CD14-positive monocyte (primary cell): ENCODE data around the gene RRP7A. TPM values are rescaled to one million over a fixed set of nuclear protein-coding genes. Genes with fewer than 3 reads are reported as not detected.
"Not testable (repeated sequence)": the region's sequence is repeated elsewhere in the genome, so short reads cannot be mapped to it uniquely, and the experiment has no call there.

ENCODE experiments used
- DNase-seq, 3 donors: peaks; one replicate each; pipeline ENCODE4 v3.0.0-alpha.2; 2011 to 2022
- H2AFZ ChIP-seq: 2 replicates; pipeline ENCODE4 v1.6.0; 2012; ENCODE audit warnings: mild to moderate bottlenecking, low read depth, low read length, inconsistent platforms; ENCODE audit not compliant: insufficient read depth, poor library complexity, severe bottlenecking
- H3K27ac ChIP-seq, 2 donors: 1 replicate in 1 of 2; 2 replicates in 1 of 2; pipeline ENCODE4 v1.5.1; 2012 to 2013; ENCODE audit warnings: low read length in 2 of 2, control low read depth in 1 of 2, inconsistent platforms in 1 of 2, low read depth in 1 of 2, mild to moderate bottlenecking in 1 of 2
- H3K27me3 ChIP-seq, 2 donors: one replicate each; pipeline versions ENCODE4 v1.6.0 to v1.6.1; 2011 to 2013; ENCODE audit warnings: low read length in 2 of 2; ENCODE audit not compliant: control insufficient read depth in 2 of 2, insufficient read depth in 2 of 2
- H3K36me3 ChIP-seq, 2 donors: replicated peaks in 1 of 2; 1 replicate in 1 of 2; 2 replicates in 1 of 2; pipeline versions ENCODE4 v1.5.1 to v1.6.1; 2012 to 2013; ENCODE audit warnings: low read length in 2 of 2, control low read depth in 1 of 2, inconsistent platforms in 1 of 2, mild to moderate bottlenecking in 1 of 2; ENCODE audit not compliant: insufficient read depth in 2 of 2, control insufficient read depth in 1 of 2
- H3K4me1 ChIP-seq, 2 donors: 1 replicate in 1 of 2; 2 replicates in 1 of 2; pipeline versions ENCODE4 v1.5.1 to v1.6.1; 2012 to 2013; ENCODE audit warnings: low read length in 2 of 2, control low read depth in 1 of 2, inconsistent platforms in 1 of 2, mild to moderate bottlenecking in 1 of 2, moderate library complexity in 1 of 2; ENCODE audit not compliant: insufficient read depth in 2 of 2, control insufficient read depth in 1 of 2
- H3K4me2 ChIP-seq: replicated peaks from 2 replicates; pipeline ENCODE3; 2012; ENCODE audit warnings: low read length, moderate library complexity, mild to moderate bottlenecking; ENCODE audit not compliant: poor library complexity, severe bottlenecking; ENCODE audit errors: extremely low read depth
- H3K4me3 ChIP-seq, 3 experiments: fragments of 200-600 bp in 1 of 3; sonication (generic) in 1 of 3; replicated peaks in 1 of 3; 1 replicate in 2 of 3; 2 replicates in 1 of 3; pipeline ENCODE4 v1.5.1; 2011 to 2013; ENCODE audit warnings: low read length in 3 of 3, mild to moderate bottlenecking in 3 of 3, control low read depth in 2 of 3, low read depth in 2 of 3, inconsistent platforms in 1 of 3, moderate library complexity in 1 of 3
- H3K79me2 ChIP-seq: 2 replicates; pipeline ENCODE4 v1.6.0; 2012; ENCODE audit warnings: mild to moderate bottlenecking, control low read depth, inconsistent platforms, low read length, moderate library complexity; ENCODE audit not compliant: insufficient read depth
- H3K9ac ChIP-seq: 2 replicates; pipeline ENCODE4 v1.6.0; 2017; ENCODE audit warnings: low read length, mild to moderate bottlenecking; ENCODE audit not compliant: insufficient read depth, poor library complexity, severe bottlenecking
- H3K9me3 ChIP-seq, 2 donors: replicated peaks in 1 of 2; 1 replicate in 1 of 2; 2 replicates in 1 of 2; pipeline versions ENCODE4 v1.5.1 to v1.6.1; 2012 to 2013; ENCODE audit warnings: low read length in 2 of 2, control low read depth in 1 of 2; ENCODE audit not compliant: control insufficient read depth in 1 of 2, insufficient read depth in 1 of 2
- H4K20me1 ChIP-seq: 2 replicates; pipeline ENCODE4 v1.6.0; 2012; ENCODE audit warnings: mild to moderate bottlenecking, low read length, control low read depth, moderate library complexity; ENCODE audit not compliant: insufficient read depth
- H3K27ac Mint-ChIP-seq, 7 donors: one replicate each; pipeline ENCODE4 v1.8.0; 2020; ENCODE audit warnings: mild to moderate bottlenecking in 7 of 7, mixed read lengths in 7 of 7, moderate library complexity in 6 of 7, inconsistent platforms in 2 of 7
- H3K27me3 Mint-ChIP-seq, 3 donors: one replicate each; pipeline ENCODE4 v1.8.0; 2021 to 2022; ENCODE audit warnings: low read depth in 3 of 3, mild to moderate bottlenecking in 3 of 3, mixed read lengths in 3 of 3, moderate library complexity in 3 of 3, inconsistent platforms in 1 of 3
- H3K36me3 Mint-ChIP-seq, 2 donors: one replicate each; pipeline ENCODE4 v1.8.0; 2020; ENCODE audit warnings: mixed read lengths in 2 of 2, inconsistent platforms in 1 of 2, mild to moderate bottlenecking in 1 of 2
- H3K4me1 Mint-ChIP-seq: one replicate; pipeline ENCODE4 v1.8.0; 2020; ENCODE audit warnings: mild to moderate bottlenecking, mixed read lengths
- H3K4me3 Mint-ChIP-seq, 2 donors: one replicate each; pipeline ENCODE4 v1.8.0; 2020; ENCODE audit warnings: mild to moderate bottlenecking in 2 of 2, mixed read lengths in 2 of 2, moderate library complexity in 1 of 2
- H3K9me3 Mint-ChIP-seq, 7 donors: one replicate each; pipeline ENCODE4 v1.8.0; 2020 to 2022; ENCODE audit warnings: mixed read lengths in 7 of 7, mild to moderate bottlenecking in 6 of 7, moderate library complexity in 6 of 7, inconsistent platforms in 2 of 7
- WGBS: methylation state at CpG from one replicate; pipeline ENCODE4 v1.1.5; 2013; ENCODE audit warnings: missing lambda C conversion rate; ENCODE audit not compliant: insufficient coverage; 5-methylcytosine and 5-hydroxymethylcytosine counted together
- intact Hi-C, 2 donors: fragments of 100-400 bp; cut with micrococcal nuclease; formaldehyde crosslinking; loops; one replicate each; pipeline versions ENCODE4 v1.15.0 to v1.15.1; 2023
- polyA plus RNA-seq, 3 donors: library from polyadenylated mRNA; depleted of rRNA in 1 of 3; unstranded in 2 of 3; stranded (reverse) in 1 of 3; fragments of 300-500 nt in 2 of 3; fragments of >200 nt in 1 of 3; fragmentation: Illumina TruSeq in 2 of 3; gene quantifications; 1 replicate in 2 of 3; 2 replicates in 1 of 3; pipeline ENCODE4 v1.2.3, GENCODE V29; 2012 to 2021
- TF ChIP-seq, protein P1 (sequence below): fragments of 200-600 bp; IDR thresholded peaks from one replicate; pipeline ENCODE4 v1.8.0; 2022; ENCODE audit warnings: antibody characterized with exemption, mild to moderate bottlenecking

The RRP7A gene
- polyA plus RNA-seq, 3 donors, result 19.4 to 59.9 (median 29.1) TPM

DNA sequence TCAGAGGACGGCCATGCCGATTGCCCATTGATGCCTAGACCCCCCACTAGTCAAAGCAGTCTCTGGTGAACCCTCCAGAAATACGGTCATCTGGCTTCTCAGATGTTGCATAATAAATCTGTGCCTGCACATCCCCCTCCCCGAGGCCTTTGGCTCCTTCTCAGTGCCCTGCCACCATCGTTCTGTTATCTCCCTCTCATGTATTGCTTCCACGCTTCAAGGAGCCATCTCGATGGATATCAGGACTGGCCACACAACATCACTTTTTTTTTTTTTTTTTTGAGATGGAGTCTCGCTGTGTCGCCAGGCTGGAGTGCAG is 1.6 kb upstream of the RRP7A start:
- Mint-ChIP-seq H3K4me1 (peaks cover 14% of the 10 kb centered on the region), H3K36me3 (peaks cover 14 to 17% of the 10 kb centered on the region in 2 donors), H3K27me3 (peaks cover 0 to 6% (median 4%) of the 10 kb centered on the region in 3 donors), H3K4me3 (peak overlapping the region in 1 of 2 donors; percentile 37), H3K27ac (no peak overlapping the region), H3K9me3 (peaks cover 0 to 4% (median 0%) of the 10 kb centered on the region in 7 donors)
- intact Hi-C loops, result no loop called here
- peaks cover 11 to 14% of the 10 kb centered on the region in 2 donors for H3K36me3 ChIP-seq
- no peaks in the 10 kb centered on the region for H3K27me3 ChIP-seq
- H3K4me2 ChIP-seq, result no peak overlapping the region
- no peaks in the 10 kb centered on the region for H3K9me3 ChIP-seq
- H3K79me2 ChIP-seq, result peaks cover 23% of the 10 kb centered on the region
- TF ChIP-seq, protein P1, sequence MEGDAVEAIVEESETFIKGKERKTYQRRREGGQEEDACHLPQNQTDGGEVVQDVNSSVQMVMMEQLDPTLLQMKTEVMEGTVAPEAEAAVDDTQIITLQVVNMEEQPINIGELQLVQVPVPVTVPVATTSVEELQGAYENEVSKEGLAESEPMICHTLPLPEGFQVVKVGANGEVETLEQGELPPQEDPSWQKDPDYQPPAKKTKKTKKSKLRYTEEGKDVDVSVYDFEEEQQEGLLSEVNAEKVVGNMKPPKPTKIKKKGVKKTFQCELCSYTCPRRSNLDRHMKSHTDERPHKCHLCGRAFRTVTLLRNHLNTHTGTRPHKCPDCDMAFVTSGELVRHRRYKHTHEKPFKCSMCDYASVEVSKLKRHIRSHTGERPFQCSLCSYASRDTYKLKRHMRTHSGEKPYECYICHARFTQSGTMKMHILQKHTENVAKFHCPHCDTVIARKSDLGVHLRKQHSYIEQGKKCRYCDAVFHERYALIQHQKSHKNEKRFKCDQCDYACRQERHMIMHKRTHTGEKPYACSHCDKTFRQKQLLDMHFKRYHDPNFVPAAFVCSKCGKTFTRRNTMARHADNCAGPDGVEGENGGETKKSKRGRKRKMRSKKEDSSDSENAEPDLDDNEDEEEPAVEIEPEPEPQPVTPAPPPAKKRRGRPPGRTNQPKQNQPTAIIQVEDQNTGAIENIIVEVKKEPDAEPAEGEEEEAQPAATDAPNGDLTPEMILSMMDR, result no peak
- no peak for DNase-seq
- H3K27ac ChIP-seq, result no peak overlapping the region
- H2AFZ ChIP-seq, result no peak overlapping the region
- H4K20me1 ChIP-seq, result peaks cover under 1% of the 10 kb centered on the region
- H3K4me3 ChIP-seq, result no peak overlapping the region
- WGBS, result 89% methylated on average over 7 of the region's 9 CpGs
- peaks cover 12 to 13% of the 10 kb centered on the region in 2 donors for H3K4me1 ChIP-seq
- no peak overlapping the region for H3K9ac ChIP-seq

DNA sequence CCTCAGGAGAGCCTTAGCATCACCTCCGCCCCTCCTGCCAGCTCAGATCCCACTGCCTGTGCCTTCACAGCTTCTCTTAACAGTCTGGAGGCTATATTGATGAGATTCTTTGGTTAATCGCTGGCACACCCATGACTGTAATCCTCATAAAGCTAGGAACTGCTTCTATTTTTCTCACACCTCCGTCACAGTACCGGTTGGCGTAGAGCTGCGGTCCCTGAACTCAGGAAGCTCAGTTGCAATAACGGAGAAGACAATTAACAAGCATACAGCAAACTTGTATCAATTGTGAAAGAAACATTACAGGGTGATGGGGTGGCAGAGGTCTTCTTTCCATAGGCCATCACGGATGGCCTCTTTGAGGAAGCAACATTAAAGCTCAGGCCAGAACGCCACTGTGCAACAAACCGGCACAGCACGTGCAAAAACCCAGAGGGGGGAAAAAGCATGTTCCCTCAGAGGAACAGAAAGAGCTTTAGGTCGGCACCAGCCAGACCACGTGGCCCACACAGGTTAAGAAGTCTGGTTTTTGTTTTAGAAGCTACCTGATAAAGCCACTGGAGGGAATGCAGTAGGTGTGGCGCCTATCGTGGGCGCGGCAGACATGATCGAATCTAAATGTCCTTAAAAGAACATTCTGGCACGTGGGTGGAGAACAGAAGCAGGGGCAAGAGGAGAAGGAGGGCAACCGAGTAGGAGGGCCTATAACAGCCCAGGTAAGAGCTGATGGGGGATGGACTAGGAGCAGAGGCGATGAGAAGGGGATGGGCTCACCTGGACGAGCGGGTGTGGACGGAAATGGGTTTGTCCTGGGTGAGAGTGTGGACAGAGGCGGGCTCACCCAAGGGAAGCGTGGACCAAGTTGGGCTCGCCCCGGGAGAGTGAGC is 715 bp downstream of the RRP7A start:
- WGBS, result 0% methylated on average over 8 of the region's 28 CpGs
- not testable (repeated sequence) for H3K9me3 ChIP-seq, H3K27me3 Mint-ChIP-seq, H3K27me3 ChIP-seq, H4K20me1 ChIP-seq, H3K9me3 Mint-ChIP-seq, DNase-seq
- peaks cover 14% of the 10 kb centered on the region for H3K4me1 Mint-ChIP-seq
- H3K36me3 Mint-ChIP-seq, result peaks cover 29% of the 10 kb centered on the region in 2 donors
- Histone ChIP-seq H3K9ac (peak overlapping the region; percentile 86), H3K4me3 (peak overlapping the region; percentile 62 to 81 (median 75)), H3K4me2 (peak overlapping the region; percentile 71), H3K79me2 (peaks cover 23% of the 10 kb centered on the region), H3K27ac (peak overlapping the region in 1 of 2 donors; percentile 78), H3K4me1 (peaks cover 12 to 13% of the 10 kb centered on the region in 2 donors), H2AFZ (peak overlapping the region; percentile 81), H3K36me3 (peaks cover 30 to 32% of the 10 kb centered on the region in 2 donors)
- H3K4me3 Mint-ChIP-seq, result peak overlapping the region; percentile 95 to 100
- peak overlapping the region; percentile 88 to 95 (median 94) for H3K27ac Mint-ChIP-seq
- intact Hi-C loops, result loop anchor here in 1 of 2 donors (5.0 to 10.0 kb wide), 2 partner anchors 33 to 64 kb away; partner anchors contain the start of gene SERHL2

- H3K9ac ChIP-seq, H3K4me3 Mint-ChIP-seq, H4K20me1 ChIP-seq, H3K27ac ChIP-seq, DNase-seq, H3K27me3 ChIP-seq, H3K4me3 ChIP-seq, H3K9me3 ChIP-seq, H3K27me3 Mint-ChIP-seq, H2AFZ ChIP-seq, H3K4me2 ChIP-seq, H3K27ac Mint-ChIP-seq, H3K9me3 Mint-ChIP-seq: not testable (repeated sequence)
- peaks cover 23% of the 10 kb centered on the region for H3K79me2 ChIP-seq
- H3K4me1 Mint-ChIP-seq, result peaks cover 14% of the 10 kb centered on the region
- intact Hi-C loops, result loop anchor here in 1 of 2 donors (5.0 to 10.0 kb wide), 2 partner anchors 35 to 62 kb away; partner anchors contain the start of gene SERHL2
- peaks cover 12 to 13% of the 10 kb centered on the region in 2 donors for H3K4me1 ChIP-seq
- no CpG with 5 or more reads among the region's 7 CpGs for WGBS
- H3K36me3 Mint-ChIP-seq, result peaks cover 36 to 39% of the 10 kb centered on the region in 2 donors
- H3K36me3 ChIP-seq, result peaks cover 32 to 41% of the 10 kb centered on the region in 2 donors
Measured at GRCh38 chr22:42517103-42517502, 2.5 kb downstream of the RRP7A start.
